Mucosa of gallbladder (tissue), 1 donor: ENCODE results near the gene PCSK1N. TPM values are rescaled to one million over a fixed set of nuclear protein-coding genes. Genes with fewer than 3 reads are reported as not detected.

Experiments
- DNase-seq: peaks from one replicate; pipeline ENCODE4 v3.0.0-alpha.2; 2020; ENCODE audit warnings: low spot score
- total RNA-seq: library from RNA; stranded (reverse); gene quantifications from one replicate; pipeline ENCODE4 v1.2.1, GENCODE V29; 2021
- donor health status: DM: no; HTN: no; CAD: no.

PCSK1N gene
- total RNA-seq, 1 donor from 2014 or later, result 21.3 TPM

GRCh38 chrX:48789366-48790220 lies 45.8 kb downstream of the PCSK1N start:
- no peak for DNase-seq

- no peak for DNase-seq
These were observed 47.6 kb downstream of the PCSK1N start for GRCh38 chrX:48787505-48788443.

GRCh38 chrX:48786825-48787504 lies 48.4 kb downstream of the PCSK1N start:
- no peak for DNase-seq

GRCh38 chrX:48786341-48786800 lies 49.0 kb downstream of the PCSK1N start, which contains the start of gene GATA1:
TSS of gene GATA1 (plus strand) at chrX:48786590. CDS start at chrX:48791110, 4,520 bp downstream.
- DNase-seq, result no peak

- DNase-seq, result no peak
These were observed 49.7 kb downstream of the PCSK1N start for GRCh38 chrX:48785540-48786214.

- DNase-seq, result no peak
These were observed 50.2 kb downstream of the PCSK1N start for GRCh38 chrX:48785186-48785539.

GRCh38 chrX:48784726-48785125 lies 50.7 kb downstream of the PCSK1N start:
- no peak for DNase-seq

GRCh38 chrX:48782795-48783194 lies 52.6 kb downstream of the PCSK1N start:
- no peak for DNase-seq

- no peak for DNase-seq
These were observed 53.2 kb downstream of the PCSK1N start for GRCh38 chrX:48782216-48782615.

GRCh38 chrX:48781705-48782104 lies 53.7 kb downstream of the PCSK1N start:
- no peak for DNase-seq

Other genes with a start within 250 kb of the PCSK1N start
- 156 TPM for gene WDR13, start 238.1 kb downstream of the PCSK1N start, total RNA-seq
- 11.5 TPM for gene WAS, start 151.8 kb downstream of the PCSK1N start, total RNA-seq
- gene SUV39H1, start 138.9 kb downstream of the PCSK1N start, total RNA-seq, result 4.5 TPM
- gene GLOD5, start 73.9 kb downstream of the PCSK1N start, total RNA-seq, result 4.8 TPM
- gene GATA1, start 49.0 kb downstream of the PCSK1N start, total RNA-seq, result 0.98 TPM
- gene HDAC6, start 33.5 kb downstream of the PCSK1N start, total RNA-seq, result 108 TPM
- gene ERAS, start 9.1 kb downstream of the PCSK1N start, total RNA-seq, result not detected
- 55.3 TPM for gene TIMM17B, start 62.2 kb upstream of the PCSK1N start, total RNA-seq
- 77.5 TPM for gene PQBP1, start 62.3 kb upstream of the PCSK1N start, total RNA-seq
- gene SLC35A2, start 76.0 kb upstream of the PCSK1N start, total RNA-seq, result 50.4 TPM
- gene PIM2, start 83.4 kb upstream of the PCSK1N start, total RNA-seq, result 11.5 TPM
- 57.3 TPM for gene OTUD5, start 122.0 kb upstream of the PCSK1N start, total RNA-seq
- gene KCND1, start 136.2 kb upstream of the PCSK1N start, total RNA-seq, result 6.5 TPM
- 52.7 TPM for gene GRIPAP1, start 166.7 kb upstream of the PCSK1N start, total RNA-seq
- gene TFE3, start 207.7 kb upstream of the PCSK1N start, total RNA-seq, result 59.5 TPM
- 18.8 TPM for gene CCDC120, start 223.4 kb upstream of the PCSK1N start, total RNA-seq
- 41.8 TPM for gene PRAF2, start 238.4 kb upstream of the PCSK1N start, total RNA-seq
- 65.5 TPM for gene WDR45, start 244.3 kb upstream of the PCSK1N start, total RNA-seq